MM.1S (cell line): ENCODE measurements around the gene KCND3.

Experiments
- EZH2 ChIP-seq: fragments of 300-600 bp; sonication (generic); optimal IDR thresholded peaks from 2 replicates; pipeline ENCODE3; 2017; ENCODE audit warnings: low read depth, mild to moderate bottlenecking, antibody characterized with exemption, low read length, mixed read lengths
- TF ChIP-seq, protein P1 (sequence below): fragments of 300-600 bp; sonication (generic); IDR thresholded peaks from 2 replicates; pipeline ENCODE4 v1.5.1; 2016; ENCODE audit warnings: antibody characterized with exemption, low read length, mixed read lengths

- TF ChIP-seq, protein P1, sequence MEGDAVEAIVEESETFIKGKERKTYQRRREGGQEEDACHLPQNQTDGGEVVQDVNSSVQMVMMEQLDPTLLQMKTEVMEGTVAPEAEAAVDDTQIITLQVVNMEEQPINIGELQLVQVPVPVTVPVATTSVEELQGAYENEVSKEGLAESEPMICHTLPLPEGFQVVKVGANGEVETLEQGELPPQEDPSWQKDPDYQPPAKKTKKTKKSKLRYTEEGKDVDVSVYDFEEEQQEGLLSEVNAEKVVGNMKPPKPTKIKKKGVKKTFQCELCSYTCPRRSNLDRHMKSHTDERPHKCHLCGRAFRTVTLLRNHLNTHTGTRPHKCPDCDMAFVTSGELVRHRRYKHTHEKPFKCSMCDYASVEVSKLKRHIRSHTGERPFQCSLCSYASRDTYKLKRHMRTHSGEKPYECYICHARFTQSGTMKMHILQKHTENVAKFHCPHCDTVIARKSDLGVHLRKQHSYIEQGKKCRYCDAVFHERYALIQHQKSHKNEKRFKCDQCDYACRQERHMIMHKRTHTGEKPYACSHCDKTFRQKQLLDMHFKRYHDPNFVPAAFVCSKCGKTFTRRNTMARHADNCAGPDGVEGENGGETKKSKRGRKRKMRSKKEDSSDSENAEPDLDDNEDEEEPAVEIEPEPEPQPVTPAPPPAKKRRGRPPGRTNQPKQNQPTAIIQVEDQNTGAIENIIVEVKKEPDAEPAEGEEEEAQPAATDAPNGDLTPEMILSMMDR = no peak
- no peak for TF ChIP-seq EZH2
Observed at GRCh38 chr1:111886741-111887140, 102.7 kb downstream of the KCND3 start.
